ENCODE measurements around the gene PPM1F.

The PPM1F gene

DNA sequence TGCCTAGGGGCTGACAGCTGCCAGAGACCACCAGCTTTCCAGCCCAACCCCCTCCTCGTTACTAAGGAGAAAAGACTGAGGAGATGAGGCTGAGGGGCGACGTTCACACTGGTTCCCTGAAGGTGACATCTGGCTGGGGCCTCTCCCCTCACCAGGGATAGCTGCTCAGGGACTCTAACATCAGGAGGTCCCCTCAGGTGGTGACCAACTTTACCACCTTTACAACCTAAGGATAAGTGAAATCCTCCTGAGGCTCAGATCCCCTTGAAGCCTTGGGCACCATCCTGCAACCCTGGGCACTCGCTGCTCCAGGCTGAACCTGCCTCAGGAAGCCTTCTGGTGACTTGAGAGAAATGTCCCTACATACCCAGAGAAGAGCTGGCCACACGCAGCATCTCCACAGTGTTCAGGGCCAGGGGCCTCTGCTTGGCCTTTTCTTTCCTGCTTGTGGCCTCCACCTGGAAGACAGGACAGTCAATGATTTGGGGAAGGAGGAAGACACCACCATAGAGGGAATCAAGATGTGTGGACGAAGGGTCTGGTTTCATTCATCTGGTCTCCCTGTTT lies 12.4 kb upstream of the PPM1F start:
- Histone ChIP-seq H3K27ac (no peak overlapping the region), H3K27me3 (no peaks in the 10 kb centered on the region), H3K9me3 (no peaks in the 10 kb centered on the region), H3K4me1 (no peaks in the 10 kb centered on the region), H3K36me3 (peaks cover 66 to 100% (median 95%) of the 10 kb centered on the region in 3 donors), H3K4me3 (no peak overlapping the region)
- TF ChIP-seq, protein P1, sequence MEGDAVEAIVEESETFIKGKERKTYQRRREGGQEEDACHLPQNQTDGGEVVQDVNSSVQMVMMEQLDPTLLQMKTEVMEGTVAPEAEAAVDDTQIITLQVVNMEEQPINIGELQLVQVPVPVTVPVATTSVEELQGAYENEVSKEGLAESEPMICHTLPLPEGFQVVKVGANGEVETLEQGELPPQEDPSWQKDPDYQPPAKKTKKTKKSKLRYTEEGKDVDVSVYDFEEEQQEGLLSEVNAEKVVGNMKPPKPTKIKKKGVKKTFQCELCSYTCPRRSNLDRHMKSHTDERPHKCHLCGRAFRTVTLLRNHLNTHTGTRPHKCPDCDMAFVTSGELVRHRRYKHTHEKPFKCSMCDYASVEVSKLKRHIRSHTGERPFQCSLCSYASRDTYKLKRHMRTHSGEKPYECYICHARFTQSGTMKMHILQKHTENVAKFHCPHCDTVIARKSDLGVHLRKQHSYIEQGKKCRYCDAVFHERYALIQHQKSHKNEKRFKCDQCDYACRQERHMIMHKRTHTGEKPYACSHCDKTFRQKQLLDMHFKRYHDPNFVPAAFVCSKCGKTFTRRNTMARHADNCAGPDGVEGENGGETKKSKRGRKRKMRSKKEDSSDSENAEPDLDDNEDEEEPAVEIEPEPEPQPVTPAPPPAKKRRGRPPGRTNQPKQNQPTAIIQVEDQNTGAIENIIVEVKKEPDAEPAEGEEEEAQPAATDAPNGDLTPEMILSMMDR (IDR thresholded peaks at IDR 0.05): no peak
- intact Hi-C loops (cut with DNase I; ENCODE audit: low total_unique reads): loop anchor here (5.0 kb wide), 1 partner anchor 933 kb away; the partner anchor contains the start of gene SLC7A4
- DNase-seq: no peak

DNA sequence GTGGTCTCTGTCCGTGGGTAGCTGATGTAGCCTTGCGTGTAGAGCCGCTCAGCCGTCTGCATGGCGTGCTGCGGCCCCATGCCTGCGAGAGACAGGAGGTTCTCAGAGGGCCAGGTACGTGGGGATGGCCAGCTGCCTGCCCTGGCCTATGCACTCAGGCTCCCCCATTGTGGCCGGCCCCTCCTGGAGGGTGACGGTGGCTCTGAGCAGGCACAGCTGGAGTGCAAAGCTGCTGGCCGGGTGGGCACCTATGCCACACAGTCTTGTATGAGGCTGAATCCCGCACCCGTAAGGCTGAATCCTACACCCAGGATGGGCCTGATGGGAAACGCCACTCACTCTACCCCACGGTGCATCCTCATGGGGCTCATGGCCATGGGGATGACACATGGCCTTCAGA lies 11.6 kb upstream of the PPM1F start:
- no peaks in the 10 kb centered on the region for H3K4me1 ChIP-seq
- H3K4me3 ChIP-seq: no peak overlapping the region
- no peaks in the 10 kb centered on the region for H3K9me3 ChIP-seq
- H3K27ac ChIP-seq: no peak overlapping the region
- DNase-seq: no peak
- no peaks in the 10 kb centered on the region for H3K27me3 ChIP-seq
- H3K36me3 ChIP-seq: peaks cover 64 to 100% (median 96%) of the 10 kb centered on the region in 3 donors
- TF ChIP-seq, protein P1 (IDR thresholded peaks at IDR 0.05): no peak
- intact Hi-C loops (cut with DNase I; ENCODE audit: low total_unique reads): no loop called here

DNA sequence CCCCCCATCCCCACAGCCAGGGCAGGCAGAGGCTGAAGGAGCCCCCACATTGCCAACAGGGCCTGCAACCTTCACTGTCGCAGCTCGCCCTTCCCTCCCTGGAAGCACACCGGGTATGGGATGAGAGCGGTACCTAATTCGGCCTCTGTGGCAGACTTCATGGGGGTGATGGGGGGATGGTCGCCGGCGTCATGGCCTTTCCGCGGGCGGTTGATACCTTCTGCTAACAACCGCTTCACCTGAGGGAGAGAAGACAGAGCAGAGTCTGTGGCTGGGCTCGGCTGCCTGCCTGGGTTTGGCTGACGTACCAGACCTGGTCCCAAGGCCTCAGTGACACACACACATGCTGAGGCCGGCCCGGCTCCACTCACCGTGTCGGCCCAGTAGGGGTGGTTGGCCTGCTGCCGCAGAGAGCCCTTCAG lies 11.2 kb upstream of the PPM1F start:
- Histone ChIP-seq H3K27me3 (no peaks in the 10 kb centered on the region), H3K27ac (no peak overlapping the region), H3K9me3 (no peaks in the 10 kb centered on the region), H3K4me1 (no peaks in the 10 kb centered on the region), H3K36me3 (peaks cover 68 to 100% (median 96%) of the 10 kb centered on the region in 3 donors), H3K4me3 (no peak overlapping the region)
- intact Hi-C loops (cut with DNase I; ENCODE audit: low total_unique reads): no loop called here
- no peak for DNase-seq
- TF ChIP-seq, protein P1 (IDR thresholded peaks at IDR 0.05): no peak

DNA sequence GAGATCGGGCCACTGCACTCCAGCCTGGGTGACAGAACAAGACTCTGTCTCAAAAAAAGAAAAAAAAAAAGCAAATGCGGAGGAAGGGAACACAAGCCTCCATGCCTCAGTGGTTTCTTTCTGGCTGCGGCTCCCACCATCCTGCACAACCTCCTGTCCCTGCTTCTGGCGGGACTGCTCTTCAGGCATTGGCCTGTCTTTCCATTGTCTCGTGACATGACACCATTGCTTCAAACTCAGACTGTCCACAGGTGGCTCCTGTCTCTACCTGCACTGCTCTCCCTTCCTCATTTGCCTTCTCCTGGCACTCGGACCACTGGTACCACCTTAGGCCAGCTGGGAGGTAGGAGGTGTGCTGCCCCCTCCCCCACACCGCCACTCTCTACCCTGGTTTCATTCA lies 10.6 kb upstream of the PPM1F start:
- Histone ChIP-seq H3K36me3 (peaks cover 65 to 100% (median 95%) of the 10 kb centered on the region in 3 donors), H3K4me1 (no peaks in the 10 kb centered on the region), H3K4me3 (no peak overlapping the region), H3K27ac (no peak overlapping the region), H3K27me3 (no peaks in the 10 kb centered on the region), H3K9me3 (no peaks in the 10 kb centered on the region)
- TF ChIP-seq, protein P1 (IDR thresholded peaks at IDR 0.05): no peak
- intact Hi-C loops (cut with DNase I; ENCODE audit: low total_unique reads): no loop called here
- no peak for DNase-seq

DNA sequence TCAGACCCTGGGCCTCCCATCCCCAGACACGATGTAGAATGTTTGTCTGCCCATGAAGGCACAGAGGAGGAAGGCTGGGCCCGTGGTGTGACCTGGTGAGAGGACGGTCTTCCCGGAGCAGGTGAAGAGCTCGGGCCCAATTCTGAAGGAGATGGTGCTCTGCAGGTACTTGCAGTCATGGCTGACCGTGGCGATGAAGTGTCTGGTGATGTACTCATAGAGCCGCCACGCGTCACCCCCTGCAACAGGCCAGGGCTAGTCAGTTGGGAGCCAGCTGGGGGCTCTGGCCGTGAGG lies 10.0 kb upstream of the PPM1F start:
- no peak overlapping the region for H3K27ac ChIP-seq
- intact Hi-C loops (cut with DNase I; ENCODE audit: low total_unique reads): no loop called here
- TF ChIP-seq, protein P1 (IDR thresholded peaks at IDR 0.05): no peak
- H3K9me3 ChIP-seq: no peaks in the 10 kb centered on the region
- peaks cover 59 to 100% (median 94%) of the 10 kb centered on the region in 3 donors for H3K36me3 ChIP-seq
- no peak overlapping the region for H3K4me3 ChIP-seq
- H3K4me1 ChIP-seq: no peaks in the 10 kb centered on the region
- no peak for DNase-seq
- H3K27me3 ChIP-seq: no peaks in the 10 kb centered on the region

Data from tibial artery (tissue), 4 donors.